C1 segment of cervical spinal cord (tissue), 14 donors: ENCODE measurements around the gene EAF1.
A peak's percentile ranks its signal among the peaks of the same experiment; 100 is the strongest.
"Not testable (repeated sequence)": the region's sequence is repeated elsewhere in the genome, so short reads cannot be mapped to it uniquely, and the experiment has no call there.

Experiments
- DNase-seq, 14 donors: peaks; one replicate each; lab custom pipeline; 2025; lab: John Stamatoyannopoulos, UW

EAF1 gene

DNA sequence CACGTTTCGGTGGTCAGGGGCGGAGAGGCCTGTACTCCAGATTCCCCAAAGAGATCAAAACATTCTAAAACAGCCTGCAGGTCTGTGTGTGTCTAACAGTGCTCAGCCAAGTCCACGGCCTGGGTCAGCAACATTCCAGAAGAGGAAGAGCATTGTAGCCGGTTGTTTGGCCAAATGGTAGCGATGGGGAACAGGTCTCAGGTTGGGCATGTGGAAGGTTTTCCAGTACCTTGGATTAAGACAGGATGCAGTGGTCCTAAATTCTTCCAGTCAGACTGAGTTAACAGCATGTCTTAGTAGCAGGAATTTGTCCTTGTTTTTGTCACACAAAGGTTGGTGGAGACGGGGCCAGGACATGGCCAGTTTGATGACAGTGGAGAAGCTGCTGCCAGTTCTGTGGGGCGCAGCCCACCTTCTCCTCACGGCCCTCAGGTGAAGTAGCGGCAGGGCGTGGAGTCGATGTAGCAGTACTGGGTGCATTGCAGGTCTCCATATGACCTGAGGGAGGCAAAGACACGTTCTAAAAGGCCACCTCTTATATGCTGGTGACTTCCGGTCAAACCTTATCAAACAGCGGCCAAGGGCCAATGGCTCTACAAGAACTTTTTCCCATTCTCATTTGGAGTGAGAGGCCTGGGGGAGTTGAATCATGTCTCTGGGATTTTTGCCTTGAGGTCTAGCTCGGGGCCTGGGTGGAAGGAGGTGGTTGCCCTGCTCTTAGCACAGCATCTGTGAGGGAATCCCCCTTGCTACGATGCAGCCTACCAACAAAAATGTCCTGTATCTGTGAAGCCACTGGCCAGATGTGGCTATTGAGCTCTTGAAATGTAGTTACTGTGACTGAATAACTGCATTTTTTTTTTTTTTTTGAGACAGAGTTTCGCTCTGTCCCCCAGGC is 24.1 kb downstream of the EAF1 start:
- DNase-seq, result no peak

GRCh38 chr3:15452156-15452555 is 24.8 kb downstream of the EAF1 start:
- no peak for DNase-seq

GRCh38 chr3:15452961-15453360 is 25.6 kb downstream of the EAF1 start:
- no peak for DNase-seq

GRCh38 chr3:15453501-15453900 is 26.1 kb downstream of the EAF1 start:
- no peak for DNase-seq

DNA sequence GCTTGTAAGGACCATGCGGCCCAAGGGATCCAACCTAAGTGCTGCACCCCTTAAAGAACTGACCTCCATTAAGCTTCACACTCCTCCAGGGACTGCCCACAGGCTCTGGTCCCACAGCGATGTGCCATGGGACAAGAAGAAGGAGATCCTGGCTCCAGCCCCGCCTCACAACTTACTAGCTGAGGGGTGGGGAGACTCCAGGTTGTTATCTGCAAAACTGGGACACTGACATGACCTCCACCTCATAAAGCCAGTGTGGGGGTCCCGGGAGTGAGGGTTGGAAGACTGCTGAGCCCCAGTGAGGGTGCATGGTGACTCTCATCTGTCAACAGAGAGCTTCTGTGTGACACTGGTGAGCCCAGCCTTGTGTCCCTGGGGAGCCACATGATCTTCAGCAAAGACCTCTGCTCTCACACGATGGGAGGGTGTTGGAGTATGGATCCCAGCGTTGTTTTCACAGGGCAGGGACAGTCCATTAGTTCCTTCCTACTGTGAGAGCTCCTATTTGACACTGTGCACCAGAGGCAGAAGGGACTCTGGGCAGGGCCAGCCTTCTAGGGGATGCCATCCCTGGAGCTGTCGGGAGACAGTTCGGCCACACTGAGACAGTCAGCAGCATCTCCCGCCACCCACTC is 26.7 kb downstream of the EAF1 start:
- no peak for DNase-seq

- no peak for DNase-seq
These were observed 27.6 kb downstream of the EAF1 start for GRCh38 chr3:15454965-15455364.

DNA sequence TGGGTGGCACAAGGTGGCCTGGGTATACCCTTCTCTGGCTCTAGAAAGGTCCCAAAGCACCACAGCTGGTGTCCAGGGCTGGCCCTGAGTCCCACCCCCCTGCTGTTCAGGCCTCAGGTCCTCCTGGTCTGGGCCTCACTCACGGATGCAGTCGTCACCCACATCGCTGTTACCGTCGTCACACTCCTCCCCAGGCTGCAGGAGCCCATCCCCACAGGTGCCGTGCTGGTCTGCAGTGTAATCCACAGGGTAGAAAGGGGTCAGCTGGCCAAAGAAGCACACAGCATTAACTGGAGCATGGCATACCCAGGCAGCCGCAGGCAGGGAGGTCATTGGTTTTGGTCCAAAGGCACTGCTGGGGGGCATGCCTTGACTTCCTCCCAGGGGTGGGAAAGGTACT is 28.4 kb downstream of the EAF1 start:
- DNase-seq, result no peak

DNA sequence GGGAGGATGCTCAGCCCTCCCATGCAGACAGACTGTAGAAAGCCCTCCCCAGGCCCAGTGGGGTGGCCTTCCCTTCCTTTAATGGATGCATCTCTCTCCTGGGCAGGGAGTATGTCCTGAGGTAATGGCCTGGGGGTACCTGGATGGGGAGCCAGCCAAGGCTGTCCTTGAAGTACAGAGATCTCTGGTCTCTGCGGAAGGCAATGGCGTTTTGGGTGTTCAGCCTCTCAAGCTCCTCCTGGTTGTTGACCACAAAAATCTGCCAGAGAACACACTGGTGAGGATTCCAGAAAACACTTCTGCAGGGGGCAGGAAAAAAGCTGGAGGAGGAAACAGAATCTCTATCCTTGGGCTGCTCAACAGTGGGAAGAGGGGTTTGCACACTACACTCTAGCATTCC is 28.9 kb downstream of the EAF1 start:
- DNase-seq, result no peak

DNA sequence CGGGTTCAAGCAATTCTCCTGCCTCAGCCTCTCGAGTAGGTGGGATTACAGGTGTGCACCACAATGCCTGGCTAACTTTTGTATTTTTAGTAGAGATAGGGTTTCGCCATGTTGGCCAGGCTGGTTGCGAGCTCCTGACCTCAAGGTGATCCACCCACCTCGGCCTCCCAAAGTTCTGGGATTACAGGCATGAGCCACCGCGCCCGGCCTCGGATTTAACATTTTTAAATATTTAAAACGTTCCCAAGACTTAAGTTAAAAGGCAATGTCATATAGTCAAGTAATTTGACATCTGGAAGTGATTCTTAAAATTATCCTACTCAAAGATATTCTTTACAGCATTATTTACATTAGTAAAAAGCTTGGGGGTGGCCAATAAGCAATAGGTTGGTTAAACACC is 29.5 kb downstream of the EAF1 start:
- DNase-seq, result not testable (repeated sequence)

DNA sequence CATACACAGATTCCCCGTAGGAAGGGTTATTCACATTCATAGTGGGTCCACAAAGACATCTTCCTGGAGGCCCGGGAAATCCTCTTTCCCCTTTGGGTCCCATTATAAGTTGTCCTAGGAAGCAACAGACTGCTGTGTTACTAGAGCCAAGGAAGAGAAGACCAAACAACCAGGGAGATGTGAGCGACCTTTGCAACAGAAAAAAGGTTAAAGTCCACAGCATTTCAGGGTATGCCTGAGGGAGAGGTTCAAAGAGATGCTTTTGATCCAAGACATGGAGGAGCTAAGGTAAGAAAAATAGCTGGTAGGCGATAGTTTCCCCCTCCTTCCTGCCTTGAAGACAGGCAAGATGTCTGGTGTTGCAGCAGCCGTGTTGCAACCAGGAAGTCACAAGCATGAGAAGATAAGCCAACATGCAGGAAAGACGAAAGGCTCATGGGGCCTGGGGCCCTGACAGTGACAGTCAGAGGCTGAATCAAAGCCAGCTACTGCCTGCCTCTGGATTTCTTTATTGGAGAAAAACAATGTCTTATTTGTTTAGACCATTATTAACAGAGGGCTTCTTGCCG is 30.9 kb downstream of the EAF1 start:
- no peak for DNase-seq

GRCh38 chr3:15460891-15461531 is 33.6 kb downstream of the EAF1 start:
- peak in 1 of 14 donors; percentile 63 for DNase-seq

- DNase-seq, result no peak
These were observed 35.1 kb downstream of the EAF1 start for GRCh38 chr3:15462451-15462850.

DNA sequence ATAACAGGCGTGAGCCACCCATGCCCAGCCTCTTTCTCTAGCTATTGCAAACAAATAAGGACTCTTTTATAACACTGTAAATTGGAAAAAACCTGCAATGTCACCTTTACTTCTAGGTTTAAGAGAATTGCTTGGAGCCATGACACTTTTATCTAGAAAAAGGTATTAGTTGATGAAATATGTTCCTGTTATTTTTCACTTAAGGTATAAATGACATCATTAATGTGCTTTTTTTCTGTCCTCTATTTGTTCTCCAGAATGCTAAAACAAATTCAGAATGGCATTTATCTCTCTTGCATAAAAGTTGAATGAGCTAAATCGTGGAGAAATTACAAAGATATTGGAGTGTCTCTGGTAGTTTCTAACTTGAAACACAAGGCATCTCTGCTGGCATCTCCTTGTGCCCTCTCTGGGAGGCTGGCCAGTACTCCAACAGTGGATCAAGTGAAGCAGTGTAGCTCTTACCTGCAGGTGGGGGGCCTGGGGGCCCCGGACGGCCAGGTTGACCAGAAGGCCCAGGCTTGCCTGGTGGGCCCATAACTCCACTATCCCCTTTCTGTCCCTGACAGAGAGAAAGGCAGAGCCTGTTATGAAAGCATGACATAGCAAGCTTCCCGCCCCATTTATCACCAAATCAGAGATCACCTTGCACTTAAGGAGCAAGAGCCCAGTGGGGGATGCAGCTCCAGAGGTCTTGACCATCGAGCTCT is 38.6 kb downstream of the EAF1 start:
- DNase-seq, result no peak

- DNase-seq, result no peak
These were observed 40.1 kb downstream of the EAF1 start for GRCh38 chr3:15467227-15468181.

- DNase-seq, result no peak
These were observed 42.9 kb downstream of the EAF1 start for GRCh38 chr3:15470261-15470660.

DNA sequence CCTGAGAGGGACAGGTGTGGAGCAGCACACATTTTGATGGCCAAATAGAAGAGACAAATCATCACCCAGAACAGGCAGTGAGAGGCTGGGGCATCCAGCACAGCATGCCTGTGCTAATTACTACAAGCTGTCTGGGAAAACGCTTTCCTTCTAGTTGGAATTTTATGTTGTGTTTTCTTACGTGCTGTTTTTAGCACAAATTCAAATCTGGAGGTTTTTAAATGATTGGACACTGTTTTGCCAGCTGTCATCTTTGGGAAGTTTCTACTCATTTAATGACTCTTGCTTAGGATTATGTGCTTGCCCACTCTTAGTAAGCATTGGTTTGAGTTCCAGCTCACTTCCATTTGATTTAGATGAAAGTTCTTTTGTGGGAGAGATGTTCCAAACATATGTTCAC is 43.5 kb downstream of the EAF1 start:
- no peak for DNase-seq

- DNase-seq, result no peak
These were observed 44.5 kb downstream of the EAF1 start for GRCh38 chr3:15471861-15472260.

DNA sequence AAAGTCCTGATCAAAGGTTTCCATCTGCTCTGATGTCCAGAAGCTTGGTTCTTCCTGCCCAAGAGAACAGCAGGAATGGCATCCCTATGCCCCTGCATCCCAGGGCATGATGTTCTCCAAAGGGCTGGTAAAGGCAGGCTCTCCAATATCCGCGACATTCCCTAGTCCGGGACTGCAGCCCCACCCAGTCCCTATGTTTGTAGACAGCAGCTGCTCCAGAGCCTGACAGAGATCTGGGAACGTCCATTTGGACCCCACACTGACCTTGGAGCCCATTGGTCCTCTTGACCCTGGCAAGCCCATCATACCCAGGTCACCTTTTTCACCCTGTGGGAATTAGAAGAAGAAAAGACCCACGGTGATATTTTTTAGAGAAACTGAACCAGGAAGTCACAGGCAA is 47.8 kb downstream of the EAF1 start:
- no peak for DNase-seq

- DNase-seq, result peak in 1 of 14 donors; percentile 56
These were observed 49.0 kb downstream of the EAF1 start for GRCh38 chr3:15476378-15476777.

- DNase-seq, result no peak
These were observed 50.7 kb downstream of the EAF1 start for GRCh38 chr3:15477951-15478639.
